ENCODE data around the gene PIWIL1.
A peak's percentile ranks its signal among the peaks of the same experiment; 100 is the strongest.

Gene PIWIL1

GRCh38 chr12:130337488-130338303 lies at the start of gene PIWIL1:
Gene PIWIL1, plus strand, starts transcription at chr12:130337887. Its CDS starts 4,705 bp downstream, at chr12:130342592.
- DNase-seq = no peak

- DNase-seq = no peak
Observed at GRCh38 chr12:130288206-130288605, 49.5 kb upstream of the PIWIL1 start.

- no peak for DNase-seq
Observed at GRCh38 chr12:130288691-130289090, 49.0 kb upstream of the PIWIL1 start.

- no peak for DNase-seq
Observed at GRCh38 chr12:130290114-130290513, 47.6 kb upstream of the PIWIL1 start.

GRCh38 chr12:130298322-130299021 lies 39.2 kb upstream of the PIWIL1 start:
- DNase-seq = no peak

- no peak for DNase-seq
Observed at GRCh38 chr12:130299574-130299973, 38.1 kb upstream of the PIWIL1 start.

GRCh38 chr12:130300090-130300489 lies 37.6 kb upstream of the PIWIL1 start:
- DNase-seq = no peak

GRCh38 chr12:130300737-130301535 lies 36.8 kb upstream of the PIWIL1 start:
- no peak for DNase-seq

- no peak for DNase-seq
Observed at GRCh38 chr12:130301559-130301958, 36.1 kb upstream of the PIWIL1 start.

- no peak for DNase-seq
Observed at GRCh38 chr12:130303781-130304180, 33.9 kb upstream of the PIWIL1 start.

GRCh38 chr12:130307859-130308258 lies 29.8 kb upstream of the PIWIL1 start:
- no peak for DNase-seq

GRCh38 chr12:130308393-130308792 lies 29.3 kb upstream of the PIWIL1 start:
- DNase-seq = no peak

GRCh38 chr12:130316251-130316650 lies 21.4 kb upstream of the PIWIL1 start:
- DNase-seq = no peak

- DNase-seq = no peak
Observed at GRCh38 chr12:130320536-130320935, 17.2 kb upstream of the PIWIL1 start.

GRCh38 chr12:130322263-130322662 lies 15.4 kb upstream of the PIWIL1 start:
- no peak for DNase-seq

- no peak for DNase-seq
Observed at GRCh38 chr12:130330685-130331084, 7.0 kb upstream of the PIWIL1 start.

- DNase-seq = no peak
Observed at GRCh38 chr12:130331146-130331545, 6.5 kb upstream of the PIWIL1 start.

- no peak for DNase-seq
Observed at GRCh38 chr12:130333341-130333740, 4.3 kb upstream of the PIWIL1 start.

- no peak for DNase-seq
Observed at GRCh38 chr12:130334399-130334798, 3.3 kb upstream of the PIWIL1 start.

- DNase-seq = peak; percentile 11
Observed at GRCh38 chr12:130334937-130335336, 2.8 kb upstream of the PIWIL1 start.

- DNase-seq = peak; percentile 73
Observed at GRCh38 chr12:130335517-130336392, 1.9 kb upstream of the PIWIL1 start.

GRCh38 chr12:130336723-130337487 lies 782 bp upstream of the PIWIL1 start:
- no peak for DNase-seq
